CD4-positive, alpha-beta T cell treated with Interleukin-4 for 1 hour (primary cell): ENCODE results near the gene RAMP1.
"Not testable (repeated sequence)": the region's sequence is repeated elsewhere in the genome, so short reads cannot be mapped to it uniquely, and the experiment has no call there.

Experiments used
- DNase-seq, 2 donors: peaks; one replicate each; pipeline ENCODE4 v3.0.0-alpha.2; 2020 to 2022

The RAMP1 gene

DNA sequence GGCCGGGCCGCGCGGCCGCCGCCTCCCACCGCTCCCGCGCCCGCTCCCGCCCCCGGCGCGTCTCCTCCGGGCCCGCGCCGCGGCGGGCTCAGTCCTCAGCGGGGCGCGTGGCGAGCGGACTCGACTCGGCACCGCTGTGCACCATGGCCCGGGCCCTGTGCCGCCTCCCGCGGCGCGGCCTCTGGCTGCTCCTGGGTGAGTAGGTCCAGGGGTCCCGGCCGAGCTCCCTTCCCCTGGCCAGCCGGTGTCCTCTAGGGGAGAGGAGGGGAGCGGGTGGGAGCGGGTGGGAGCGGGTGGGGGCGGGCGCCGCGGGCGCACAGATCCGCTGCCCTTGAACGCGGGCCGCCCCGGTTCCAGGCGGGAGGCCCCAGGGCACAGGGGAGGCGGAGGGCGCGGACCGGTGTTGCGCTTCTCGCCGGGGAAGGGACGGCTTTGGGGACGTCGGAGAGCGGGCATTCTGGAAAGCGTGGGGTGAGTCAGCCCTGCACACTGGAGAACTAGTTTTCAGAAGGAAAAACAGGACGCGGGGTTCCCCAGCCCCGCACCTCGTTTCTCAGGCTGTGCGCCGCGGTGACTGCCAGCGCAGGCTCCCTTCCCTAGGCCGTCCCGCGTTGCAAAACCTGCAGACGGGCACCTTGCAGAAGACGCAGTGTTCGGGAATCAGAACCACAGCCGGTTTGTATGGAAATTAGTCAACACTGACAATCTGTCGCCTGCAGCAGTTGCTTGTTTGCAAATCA is at the start of gene RAMP1:
Gene RAMP1, plus strand, starts transcription at position 91 of the 740 bp plus-strand sequence. Its CDS starts 53 bp downstream, at position 144.
- no peak for DNase-seq

DNA sequence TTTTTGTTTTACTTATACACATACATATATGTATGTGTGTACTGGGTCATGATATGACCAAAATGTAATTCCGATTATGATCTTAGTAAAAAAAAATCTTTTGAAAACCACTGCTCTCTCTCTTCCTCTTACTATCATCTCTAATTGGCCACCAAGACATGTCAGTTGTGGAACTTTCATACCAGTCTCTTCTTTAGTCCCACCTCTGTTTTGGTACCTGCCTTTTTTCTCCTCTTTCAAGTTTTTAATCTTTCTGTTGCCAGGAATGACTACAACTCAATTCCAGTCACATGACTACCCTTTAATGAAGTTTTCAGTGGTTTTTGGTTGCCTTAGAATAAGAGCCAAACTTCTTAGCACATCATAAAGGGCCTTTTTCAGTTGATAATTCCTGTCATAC is 43.8 kb upstream of the RAMP1 start:
- DNase-seq: no peak

DNA sequence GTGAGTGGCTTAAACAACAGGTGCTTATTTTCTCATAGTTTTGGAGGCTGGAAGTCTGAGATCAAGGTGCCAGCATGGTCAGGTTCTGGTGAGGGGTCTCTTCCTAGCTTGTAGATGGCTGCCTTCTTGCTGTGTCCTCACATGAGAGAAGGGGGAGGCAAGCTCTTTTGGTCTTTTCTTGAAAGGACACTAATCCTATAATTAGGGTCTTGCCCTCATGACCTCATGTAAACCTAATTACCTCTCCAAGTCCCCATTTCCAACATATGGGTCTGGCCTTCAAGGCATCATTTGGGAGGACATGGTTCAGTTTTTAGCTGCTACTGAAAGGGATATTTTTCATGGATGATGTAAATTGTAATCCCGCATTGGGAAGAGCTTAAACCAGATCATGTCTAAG is 42.9 kb upstream of the RAMP1 start:
- no peak for DNase-seq

DNA sequence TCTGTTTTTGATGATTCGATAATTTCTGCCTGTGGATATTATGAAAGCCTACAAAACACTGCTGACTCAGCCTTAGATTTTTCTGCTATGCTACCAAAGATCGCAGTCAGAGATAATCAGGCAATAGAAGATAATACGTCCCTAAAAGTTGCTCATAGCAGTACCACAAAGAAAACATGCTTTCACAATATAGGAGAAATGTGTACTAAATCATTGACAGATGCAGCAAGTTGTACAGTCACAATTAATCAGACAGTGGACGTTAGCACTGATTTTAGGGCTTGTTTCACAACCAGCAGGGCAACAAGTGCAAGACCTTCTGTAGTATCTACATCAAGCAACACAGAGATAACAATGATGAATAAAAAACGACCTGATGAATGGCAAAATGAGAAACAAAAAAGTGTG is 41.4 kb upstream of the RAMP1 start:
- DNase-seq: no peak

DNA sequence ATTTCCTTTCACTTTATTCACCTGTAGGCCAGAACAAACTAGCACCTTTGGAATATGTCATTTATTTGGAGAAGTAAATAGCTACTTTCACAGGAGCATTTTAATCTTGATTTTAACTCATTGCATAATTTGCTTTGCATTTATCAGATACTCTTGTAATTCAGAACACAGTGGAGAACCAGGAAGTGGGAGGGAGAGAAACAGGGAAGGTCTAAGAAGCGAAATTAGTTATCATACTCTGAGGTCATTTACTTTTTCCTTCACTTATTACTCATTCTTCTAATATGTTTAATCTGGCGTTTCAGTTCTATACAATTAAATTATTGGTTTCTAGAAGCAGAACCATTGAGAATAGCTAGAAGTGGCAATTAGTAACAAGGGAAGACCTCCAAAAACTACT is 40.2 kb upstream of the RAMP1 start:
- DNase-seq: no peak

DNA sequence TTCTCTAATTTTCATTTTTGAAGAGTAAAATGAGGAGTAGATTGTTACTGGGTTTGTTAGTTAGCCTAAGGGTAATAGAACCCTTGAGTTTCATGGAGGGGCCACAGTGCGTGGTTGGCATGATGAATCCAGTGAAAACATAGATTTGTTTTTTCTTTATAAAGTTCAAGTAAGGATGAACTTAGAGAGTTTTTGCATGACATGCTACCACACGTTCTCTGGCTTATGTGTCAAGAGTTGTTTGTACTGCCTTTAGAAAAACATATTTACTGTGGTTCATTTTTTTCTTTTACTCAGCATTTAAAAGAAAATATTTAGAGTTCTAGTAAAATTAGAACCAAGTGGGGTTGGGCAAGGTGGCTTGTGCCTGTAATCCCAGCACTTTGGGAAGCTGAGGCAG is 39.0 kb upstream of the RAMP1 start:
- DNase-seq: no peak

DNA sequence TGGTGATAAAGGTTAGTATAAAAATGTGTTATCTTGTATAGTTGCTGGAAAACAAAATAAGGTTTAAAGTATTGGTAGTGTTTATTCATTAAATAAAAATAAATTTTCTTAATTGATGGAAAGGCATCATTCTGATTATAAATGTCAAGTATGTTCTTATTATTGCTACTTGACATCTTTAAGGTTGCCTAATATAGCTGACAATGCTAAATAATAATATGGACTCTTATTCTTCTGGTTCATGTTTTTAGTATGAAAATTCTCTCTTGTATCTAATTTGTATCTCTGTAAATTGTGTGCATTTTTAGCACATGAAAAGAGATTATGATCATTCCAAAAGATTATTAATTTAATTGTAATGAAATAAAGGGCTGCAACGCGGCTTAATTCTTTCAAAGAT is 35.9 kb upstream of the RAMP1 start:
- no peak for DNase-seq

DNA sequence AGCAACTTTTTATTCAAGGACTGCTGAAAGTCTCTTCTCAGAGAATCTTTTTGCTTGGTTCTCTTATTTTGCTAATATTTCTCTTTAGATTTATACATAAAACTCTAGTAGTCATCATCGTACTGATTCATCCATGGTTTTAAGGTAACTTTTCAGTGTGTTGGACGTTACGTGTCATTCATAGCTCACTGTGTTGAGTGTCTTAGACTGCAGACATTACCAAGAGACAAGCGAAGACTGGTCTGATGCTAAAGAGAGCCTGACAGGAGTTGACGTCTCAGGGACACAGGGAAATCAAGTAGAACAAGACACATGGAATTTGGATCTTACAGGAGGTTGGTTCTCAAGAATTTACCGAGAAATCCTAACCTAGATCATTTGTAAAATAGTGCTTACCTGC is 35.3 kb upstream of the RAMP1 start:
- DNase-seq: no peak

DNA sequence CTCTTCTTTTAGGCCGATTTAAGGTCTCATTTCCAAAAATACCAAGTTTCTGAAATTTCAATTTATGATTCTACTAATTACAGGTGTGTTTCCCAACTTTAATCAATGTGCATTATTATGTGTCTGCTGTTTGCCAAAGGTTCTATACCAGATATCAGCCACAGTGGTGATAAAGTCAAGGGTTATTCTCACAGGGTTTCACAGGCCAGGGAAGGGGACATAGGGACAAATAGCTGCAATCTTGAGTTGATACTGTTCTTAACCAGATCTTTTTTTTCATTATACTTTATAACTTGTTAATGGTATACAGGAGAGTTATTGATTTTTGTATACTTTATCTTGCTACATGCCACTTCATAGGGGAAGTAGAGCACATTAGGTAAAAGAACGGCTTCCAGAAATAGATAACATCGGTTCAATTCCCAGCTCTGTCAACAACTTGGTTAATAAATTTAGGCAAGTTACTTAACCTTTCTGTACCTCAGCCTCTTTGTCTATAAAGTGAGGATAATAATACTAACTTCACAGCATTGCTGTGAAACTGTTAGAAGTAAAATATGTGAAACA is 31.9 kb upstream of the RAMP1 start:
- DNase-seq: no peak

DNA sequence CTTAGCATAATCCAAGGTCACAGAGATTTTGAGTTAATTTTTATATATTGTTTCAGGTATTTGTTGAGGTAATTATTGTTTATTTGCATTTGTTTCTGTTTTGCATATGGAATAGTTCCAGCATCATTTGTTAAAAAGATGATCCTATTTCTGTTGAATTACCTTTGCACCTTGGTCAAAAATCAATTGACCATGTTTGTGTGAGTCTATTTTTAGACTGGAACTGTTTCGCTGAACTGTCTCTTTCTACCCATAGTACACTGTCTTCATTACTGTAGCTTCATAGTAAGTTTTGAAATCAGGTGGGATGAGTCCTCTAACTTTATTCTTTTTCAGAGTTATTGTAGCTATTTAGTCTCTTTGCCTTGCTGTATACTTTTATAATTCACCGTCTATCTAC is 28.9 kb upstream of the RAMP1 start:
- no peak for DNase-seq

DNA sequence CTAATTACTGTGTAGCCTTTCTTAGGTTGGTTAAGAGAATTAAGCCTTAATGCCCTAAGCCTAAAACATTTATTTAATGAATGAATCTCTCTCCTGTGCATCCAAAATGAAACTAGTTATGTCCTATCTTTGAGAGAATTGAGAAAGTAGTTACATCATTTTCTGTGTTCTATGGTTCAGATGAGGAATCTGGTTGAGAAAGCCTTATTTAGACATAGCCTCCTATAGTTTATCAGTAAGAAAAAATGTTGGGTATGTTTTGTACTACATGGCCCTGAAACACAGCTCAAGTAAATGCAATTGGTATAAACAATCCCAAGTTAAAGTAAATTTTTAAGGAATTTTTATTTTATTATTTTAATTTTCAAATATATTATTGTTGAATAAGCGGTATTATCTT is 25.9 kb upstream of the RAMP1 start:
- no peak for DNase-seq

DNA sequence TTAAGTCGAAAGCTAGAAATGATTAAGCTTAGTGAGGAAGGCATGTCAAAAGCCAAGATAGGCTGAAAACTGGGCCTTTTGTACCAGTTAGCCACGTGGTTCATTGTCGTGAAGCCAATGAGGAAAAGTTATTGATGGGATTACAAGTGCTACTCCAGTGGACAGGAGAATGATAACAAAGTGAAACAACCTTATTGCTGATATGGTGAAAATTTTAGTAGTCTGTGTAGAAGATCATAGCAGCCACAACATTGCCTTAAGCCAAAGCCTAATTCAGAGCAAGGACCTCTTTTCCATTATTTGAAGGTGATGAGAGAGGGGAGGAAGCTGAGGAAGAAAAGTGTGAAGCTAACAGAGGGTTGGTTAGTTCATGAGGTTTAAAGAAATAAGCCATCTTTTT is 24.1 kb upstream of the RAMP1 start:
- DNase-seq: no peak

DNA sequence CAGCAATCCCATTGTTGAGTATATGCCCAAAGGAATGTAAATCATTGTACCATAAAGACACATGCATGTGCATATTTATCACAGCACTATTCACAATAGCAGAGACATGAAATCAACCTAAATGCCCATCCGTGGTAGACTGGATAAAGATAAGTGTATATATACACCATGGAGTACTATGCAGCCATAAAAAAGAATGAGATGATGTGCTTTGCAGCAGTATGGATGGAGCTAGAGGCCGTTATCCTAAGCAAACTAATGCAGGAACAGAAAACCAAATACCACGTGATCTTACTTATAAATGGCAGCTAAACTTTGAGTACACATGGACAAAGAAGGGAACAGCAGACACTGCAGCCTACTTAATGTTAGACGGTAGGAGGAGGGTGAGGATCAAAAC is 18.4 kb upstream of the RAMP1 start:
- no peak for DNase-seq

DNA sequence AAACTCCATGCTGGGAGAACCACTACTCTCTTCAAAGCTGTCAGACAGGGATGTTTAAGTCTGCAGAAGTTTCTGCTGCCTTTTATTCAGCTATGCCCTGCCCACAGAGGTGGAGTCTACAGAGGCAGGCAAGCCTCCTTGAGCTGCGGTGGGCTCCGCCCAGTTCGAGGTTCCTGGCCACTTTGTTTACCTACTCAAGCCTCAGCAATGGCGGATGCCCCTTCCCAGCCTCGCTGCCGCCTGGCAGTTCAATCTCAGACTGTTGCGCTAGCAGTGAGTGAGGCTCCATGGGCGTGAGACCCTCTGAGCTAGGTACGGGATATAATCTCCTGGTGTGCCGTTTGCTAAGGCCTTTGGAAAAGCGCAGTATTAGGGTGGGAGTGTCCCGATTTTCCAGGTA is 10.5 kb upstream of the RAMP1 start:
- DNase-seq: not testable (repeated sequence)

DNA sequence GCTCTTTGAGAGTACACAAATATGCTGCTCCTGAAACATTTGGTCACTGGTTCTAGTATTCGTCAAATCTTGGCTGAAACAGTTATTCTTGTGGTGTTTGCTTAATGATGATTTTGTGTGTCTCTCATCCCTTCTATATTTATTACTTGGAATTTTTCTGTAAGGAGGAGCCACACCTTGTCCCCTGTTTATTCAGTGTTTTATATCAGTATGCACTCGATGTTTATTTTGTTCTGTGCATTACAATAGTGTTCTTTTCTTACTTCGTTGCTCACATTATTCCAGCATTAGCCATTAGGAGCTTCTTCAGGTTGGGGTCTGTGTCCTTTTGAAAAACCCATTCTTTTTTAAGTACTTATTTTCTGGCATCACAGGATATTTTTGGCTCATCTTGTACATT is 5.1 kb upstream of the RAMP1 start:
- no peak for DNase-seq

DNA sequence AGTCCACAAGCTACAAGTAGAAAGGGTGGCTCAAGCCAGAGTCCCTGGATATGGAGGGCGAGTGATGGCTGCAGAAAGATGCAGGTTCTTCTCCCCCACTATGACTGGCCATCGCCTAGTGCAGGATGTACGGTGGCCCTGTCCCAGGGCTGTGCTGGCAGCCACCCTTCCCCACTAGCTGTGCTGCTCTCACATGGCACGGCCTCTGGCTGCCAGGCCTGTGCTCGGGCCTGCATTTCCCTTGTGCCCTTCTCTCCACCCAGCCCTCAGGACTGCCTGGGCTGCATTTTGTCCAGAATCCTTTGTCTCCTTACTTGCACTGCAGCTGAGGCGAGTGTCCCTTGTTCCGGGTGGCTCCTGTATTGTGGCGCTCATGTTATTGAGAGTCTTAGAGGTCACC is 1.6 kb upstream of the RAMP1 start:
- no peak for DNase-seq

DNA sequence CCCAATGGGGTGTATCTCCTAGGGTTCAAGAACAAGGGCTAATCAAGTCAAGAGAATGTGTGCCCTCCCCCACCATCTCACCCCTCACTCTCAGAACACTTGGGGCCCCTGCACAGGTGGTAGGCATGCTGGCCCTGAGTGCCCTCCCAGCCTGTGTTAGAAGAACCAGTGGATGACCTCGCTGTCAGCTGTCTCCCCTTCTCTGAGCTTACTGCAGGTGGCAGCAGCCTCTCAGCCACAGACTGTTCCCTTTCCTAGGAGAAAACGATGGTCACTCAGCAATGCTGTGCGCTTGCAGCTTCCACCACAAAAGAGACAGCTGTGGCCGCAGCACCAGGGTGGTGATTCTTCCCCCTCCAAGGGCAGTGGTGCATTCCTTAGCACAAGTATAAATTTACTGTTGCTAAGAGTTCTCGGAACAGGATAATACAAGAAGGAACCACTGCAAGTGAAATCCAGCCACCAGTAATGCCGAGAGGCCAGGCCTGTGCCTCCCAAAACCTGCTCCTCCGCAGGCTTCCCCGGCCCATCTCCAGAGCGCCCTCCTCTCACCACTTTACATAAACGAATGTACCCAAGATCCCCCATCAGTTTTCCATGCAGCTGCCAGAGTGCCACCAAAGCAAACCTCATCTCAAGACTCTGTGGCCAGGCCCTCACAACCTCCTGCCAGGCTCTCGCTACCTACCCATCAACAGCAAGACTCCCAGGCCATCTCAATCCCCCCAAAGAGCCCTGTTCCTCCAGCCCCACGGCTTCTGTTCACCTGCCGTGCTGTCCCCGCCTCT is 935 bp upstream of the RAMP1 start:
- peak; percentile 56 to 61 for DNase-seq

DNA sequence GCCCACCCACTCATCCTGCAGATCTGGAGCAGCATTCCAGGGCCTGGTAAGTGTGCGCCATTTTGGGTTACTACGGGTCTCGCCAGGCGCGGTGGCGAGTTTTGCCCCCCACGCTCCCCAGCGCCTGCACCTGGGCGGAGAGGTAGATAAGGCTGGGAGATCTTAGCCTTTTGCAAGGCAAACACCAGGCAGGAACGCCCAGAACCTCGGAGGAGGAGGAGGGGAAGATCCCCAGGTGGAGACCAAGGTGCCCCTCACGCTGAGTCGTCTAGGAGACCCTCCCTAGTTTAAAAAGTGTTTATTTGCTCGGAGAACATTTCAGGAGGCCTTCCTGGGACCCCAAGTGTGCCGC is 365 bp upstream of the RAMP1 start:
- no peak for DNase-seq

DNA sequence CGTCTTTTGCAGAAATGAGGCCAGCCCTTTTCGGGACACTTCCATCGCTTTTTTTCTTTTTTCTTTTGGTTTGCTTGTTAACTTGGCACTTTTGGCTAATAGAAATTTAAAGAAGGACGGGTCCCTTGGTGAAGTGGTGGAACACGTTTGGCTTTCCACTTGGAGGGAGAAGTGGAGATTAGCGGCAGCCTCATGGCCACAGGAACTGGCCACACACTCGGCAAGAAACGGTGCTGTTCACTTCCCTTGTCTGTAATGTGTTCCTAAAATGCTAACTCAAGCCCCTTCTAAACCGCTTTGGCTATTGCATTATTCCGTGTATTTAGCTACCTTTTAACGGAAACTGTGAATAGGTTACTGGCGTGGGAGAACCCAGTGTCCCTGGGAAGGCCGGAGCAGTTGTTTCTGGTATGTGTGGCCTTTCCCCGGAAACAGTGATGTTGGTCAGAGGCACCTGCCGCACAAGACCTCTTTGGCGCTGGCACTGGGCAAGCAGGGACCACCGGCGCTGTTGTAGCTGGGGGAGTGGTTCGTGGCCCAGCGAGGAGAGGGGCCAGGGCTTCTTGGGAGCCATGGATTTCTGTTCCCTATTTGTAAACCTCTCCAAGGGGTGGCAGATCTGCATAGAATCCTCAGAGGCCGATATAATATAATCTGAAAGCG is 981 bp downstream of the RAMP1 start:
- no peak for DNase-seq

DNA sequence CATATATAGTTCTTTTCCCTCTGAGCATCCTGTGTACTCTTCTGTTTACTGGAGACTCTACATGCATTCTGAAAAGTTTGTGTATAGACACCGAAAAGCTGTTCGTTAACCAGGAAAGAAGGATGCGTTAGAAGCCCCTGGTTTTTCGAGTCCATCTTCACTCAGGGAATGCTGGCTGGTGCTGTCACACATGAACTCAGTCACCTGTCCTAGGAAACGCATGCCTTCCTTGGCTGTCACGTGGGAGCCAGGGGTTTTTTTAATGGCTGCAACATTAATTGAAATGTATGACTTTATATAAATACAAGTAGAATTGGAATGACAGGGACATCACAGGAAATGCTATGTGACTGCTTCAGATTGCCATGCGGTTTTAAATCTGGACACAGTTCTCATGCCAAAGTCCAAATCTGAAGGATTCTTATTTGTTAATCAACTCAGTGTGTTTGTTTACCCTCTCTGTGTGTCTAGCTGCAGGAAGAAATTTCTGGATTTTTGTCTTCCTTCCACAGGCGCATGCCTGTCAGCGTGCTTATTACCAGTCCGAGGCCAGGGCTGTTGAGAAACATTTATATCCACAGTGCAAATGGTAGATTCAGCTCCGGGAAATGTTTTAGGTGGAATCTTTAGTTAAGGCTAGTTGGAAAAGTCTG is 2.6 kb downstream of the RAMP1 start:
- DNase-seq: no peak

DNA sequence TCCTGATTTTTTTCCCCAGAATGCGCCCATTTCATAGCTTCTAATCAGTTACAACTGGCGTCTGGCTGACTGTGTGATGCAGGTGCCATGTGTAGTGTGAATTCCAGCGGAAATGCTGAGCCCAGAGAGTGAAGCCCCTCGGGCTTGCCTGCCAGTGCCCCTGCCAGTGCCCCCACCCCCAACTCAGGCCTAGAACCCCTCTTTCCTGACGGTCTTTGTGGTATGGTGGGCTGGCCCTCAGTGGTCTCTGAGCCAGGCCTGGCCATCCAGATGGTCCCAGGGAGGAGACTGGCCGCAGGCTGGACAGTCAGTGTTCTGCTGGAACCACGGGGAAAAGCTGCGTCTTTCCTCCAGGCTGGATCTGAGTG is 3.1 kb downstream of the RAMP1 start:
- DNase-seq: no peak

DNA sequence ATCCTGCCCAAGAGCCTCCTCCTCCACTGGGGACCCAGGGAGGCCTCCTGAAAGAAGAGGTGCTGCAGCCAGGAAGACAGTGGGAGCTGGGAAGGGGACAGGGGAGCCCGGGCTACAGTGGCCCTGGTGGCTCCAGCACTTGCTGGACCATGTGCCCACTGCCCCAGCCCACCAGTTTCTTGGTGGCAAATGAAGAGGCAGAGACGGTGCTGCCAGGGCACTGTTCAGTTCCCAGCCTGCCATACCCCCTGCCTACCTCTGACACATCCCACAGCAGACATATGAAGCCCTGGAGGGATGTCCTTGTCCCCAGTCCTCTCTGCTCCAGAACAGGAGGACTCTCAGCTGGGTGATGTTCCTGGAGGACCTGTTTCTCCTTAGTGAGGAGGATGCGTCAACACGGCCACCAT is 3.7 kb downstream of the RAMP1 start:
- no peak for DNase-seq

DNA sequence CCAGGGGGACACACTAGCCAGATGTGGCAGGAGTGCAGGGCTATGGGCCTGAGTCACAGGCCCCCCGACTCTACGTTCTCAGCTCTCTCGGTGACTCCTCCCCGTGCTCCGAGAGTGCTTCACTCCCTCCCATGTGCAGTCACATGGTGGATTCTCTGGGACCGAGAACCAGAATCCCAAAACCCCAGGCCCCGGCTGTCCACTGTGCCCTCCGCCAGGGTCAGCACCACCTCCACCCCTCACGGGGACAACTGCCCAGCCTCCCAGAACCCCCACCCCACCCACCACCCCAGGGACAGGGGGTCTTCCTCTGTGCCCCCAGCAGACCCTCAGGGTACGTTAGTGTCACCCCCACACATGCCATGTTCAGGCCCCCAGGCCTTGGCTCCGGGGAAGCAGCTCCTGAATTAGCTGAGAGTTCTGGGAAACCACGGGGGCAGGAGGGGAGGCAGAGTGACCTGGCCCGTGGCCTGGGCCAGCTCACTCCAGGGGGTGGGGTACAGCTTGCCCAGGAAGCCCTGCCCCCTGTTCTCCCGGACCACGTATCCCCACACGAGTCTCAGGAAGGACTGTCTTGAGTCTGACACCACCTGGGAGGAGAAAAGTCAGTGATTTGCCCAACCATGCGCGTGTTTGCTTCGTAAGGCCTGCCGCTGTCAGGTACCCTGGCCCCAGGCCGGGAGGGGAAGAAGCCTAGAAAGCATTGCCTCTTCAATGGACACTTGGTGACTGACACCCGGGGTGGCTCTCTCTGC is 4.4 kb downstream of the RAMP1 start:
- no peak for DNase-seq
